22Rv1 (cell line): ENCODE data around the gene CFDP1.

Source experiments
- H3K27ac ChIP-seq: fragments of 450-650 bp; 2 replicates; pipeline ENCODE4 v1.5.1; 2017
- CTCF ChIP-seq: fragments of 450-650 bp; IDR thresholded peaks from 2 replicates; pipeline ENCODE4 v1.5.1; 2017; ENCODE audit warnings: mild to moderate bottlenecking
- ZFX ChIP-seq: fragments of 450-650 bp; IDR thresholded peaks from 2 replicates; pipeline ENCODE4 v1.6.1; 2017; ENCODE audit warnings: antibody characterized with exemption, borderline replicate concordance

Gene CFDP1

GRCh38 chr16:75377729-75378386, 55.4 kb downstream of the CFDP1 start:
- no peak overlapping the region for H3K27ac ChIP-seq
- TF ChIP-seq ZFX (no peak), CTCF (no peak)

GRCh38 chr16:75376475-75377161, 56.7 kb downstream of the CFDP1 start:
- H3K27ac ChIP-seq, result no peak overlapping the region
- TF ChIP-seq ZFX (no peak), CTCF (no peak)

- TF ChIP-seq ZFX (no peak), CTCF (no peak)
- no peak overlapping the region for H3K27ac ChIP-seq
Measured at GRCh38 chr16:75374388-75374787, 58.9 kb downstream of the CFDP1 start.

GRCh38 chr16:75372236-75372856, 61.0 kb downstream of the CFDP1 start:
- TF ChIP-seq CTCF (no peak), ZFX (no peak)
- no peak overlapping the region for H3K27ac ChIP-seq

- TF ChIP-seq CTCF (no peak), ZFX (no peak)
- peak overlapping the region; percentile 10; the same call in 1 of the 2 replicates for H3K27ac ChIP-seq
Measured at GRCh38 chr16:75371171-75371570, 62.1 kb downstream of the CFDP1 start.

- H3K27ac ChIP-seq, result no peak overlapping the region
- no peak for TF ChIP-seq ZFX
- TF ChIP-seq CTCF, result no peak
Measured at GRCh38 chr16:75364286-75364791, 69.0 kb downstream of the CFDP1 start.

- no peak for TF ChIP-seq ZFX
- no peak for TF ChIP-seq CTCF
- no peak overlapping the region for H3K27ac ChIP-seq
Measured at GRCh38 chr16:75362846-75363245, 70.5 kb downstream of the CFDP1 start.
